Karpas-422 (cell line): ENCODE measurements around the gene RRP7A. TPM values are rescaled to one million over a fixed set of nuclear protein-coding genes. Genes with fewer than 3 reads are reported as not detected.
"Not testable (repeated sequence)": the region's sequence is repeated elsewhere in the genome, so short reads cannot be mapped to it uniquely, and the experiment has no call there.

Experiments used
- DNase-seq: peaks from one replicate; pipeline ENCODE4 v3.0.0-alpha.2; 2015
- H2AFZ ChIP-seq: fragments of 200-600 bp; sonication (generic); 2 replicates; pipeline ENCODE4 v1.6.1; 2014; ENCODE audit warnings: antibody characterized with exemption, low read length, mixed read lengths
- H3K27ac ChIP-seq: fragments of 200-600 bp; sonication (generic); 2 replicates; pipeline ENCODE4 v1.5.1; 2014; ENCODE audit warnings: mild to moderate bottlenecking, low read length, moderate library complexity
- H3K27me3 ChIP-seq: fragments of 200-600 bp; sonication (generic); 2 replicates; pipeline ENCODE4 v1.6.1; 2014; ENCODE audit warnings: low read length, mixed read lengths
- H3K36me3 ChIP-seq: fragments of 200-600 bp; sonication (generic); 2 replicates; pipeline ENCODE4 v1.6.1; 2014; ENCODE audit warnings: low read length, mixed read lengths; ENCODE audit not compliant: insufficient read depth
- H3K4me1 ChIP-seq: fragments of 200-600 bp; sonication (generic); 2 replicates; pipeline ENCODE4 v1.6.1; 2014; ENCODE audit warnings: mild to moderate bottlenecking, low read length, mixed read lengths
- H3K4me2 ChIP-seq: fragments of 200-600 bp; sonication (generic); 2 replicates; pipeline ENCODE4 v1.6.1; 2014; ENCODE audit warnings: low read length, low read depth, mild to moderate bottlenecking; ENCODE audit not compliant: poor library complexity, severe bottlenecking
- H3K4me3 ChIP-seq: fragments of 200-600 bp; sonication (generic); 2 replicates; pipeline ENCODE4 v1.5.1; 2014; ENCODE audit warnings: mild to moderate bottlenecking, antibody characterized with exemption, low read length, mixed read lengths
- H3K79me2 ChIP-seq: fragments of 200-600 bp; sonication (generic); 2 replicates; pipeline ENCODE4 v1.6.1; 2014; ENCODE audit warnings: mild to moderate bottlenecking, low read length, mixed read lengths
- H3K9ac ChIP-seq: fragments of 200-600 bp; sonication (generic); 2 replicates; pipeline ENCODE4 v1.6.0; 2014; ENCODE audit warnings: low read length
- H3K9me2 ChIP-seq: fragments of 200-600 bp; sonication (generic), shearing (Covaris generic); replicated peaks from 2 replicates; pipeline ENCODE4 v1.6.0; 2014; ENCODE audit warnings: mild to moderate bottlenecking, low read length, moderate library complexity; ENCODE audit not compliant: insufficient read depth
- H3K9me3 ChIP-seq: fragments of 300-700, 200-600 bp; sonication (generic); 2 replicates; pipeline ENCODE4 v1.6.1; 2014; ENCODE audit warnings: low read length, mixed read lengths
- H4K20me1 ChIP-seq: fragments of 200-600 bp; sonication (generic); 2 replicates; pipeline ENCODE4 v1.6.1; 2014; ENCODE audit warnings: mild to moderate bottlenecking, antibody characterized with exemption, low read length, low read depth; ENCODE audit not compliant: insufficient read depth
- total RNA-seq: library from RNA; depleted of rRNA; stranded (reverse); fragments of >200 nt; shearing (Covaris generic); gene quantifications from 2 replicates; pipeline ENCODE4 v1.2.3, GENCODE V29; 2014; ENCODE audit warnings: low replicate concordance; rRNA removed

Gene RRP7A, protein sequence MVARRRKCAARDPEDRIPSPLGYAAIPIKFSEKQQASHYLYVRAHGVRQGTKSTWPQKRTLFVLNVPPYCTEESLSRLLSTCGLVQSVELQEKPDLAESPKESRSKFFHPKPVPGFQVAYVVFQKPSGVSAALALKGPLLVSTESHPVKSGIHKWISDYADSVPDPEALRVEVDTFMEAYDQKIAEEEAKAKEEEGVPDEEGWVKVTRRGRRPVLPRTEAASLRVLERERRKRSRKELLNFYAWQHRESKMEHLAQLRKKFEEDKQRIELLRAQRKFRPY
- total RNA-seq = 19.2 and 45.1 TPM in 2 replicates

DNA sequence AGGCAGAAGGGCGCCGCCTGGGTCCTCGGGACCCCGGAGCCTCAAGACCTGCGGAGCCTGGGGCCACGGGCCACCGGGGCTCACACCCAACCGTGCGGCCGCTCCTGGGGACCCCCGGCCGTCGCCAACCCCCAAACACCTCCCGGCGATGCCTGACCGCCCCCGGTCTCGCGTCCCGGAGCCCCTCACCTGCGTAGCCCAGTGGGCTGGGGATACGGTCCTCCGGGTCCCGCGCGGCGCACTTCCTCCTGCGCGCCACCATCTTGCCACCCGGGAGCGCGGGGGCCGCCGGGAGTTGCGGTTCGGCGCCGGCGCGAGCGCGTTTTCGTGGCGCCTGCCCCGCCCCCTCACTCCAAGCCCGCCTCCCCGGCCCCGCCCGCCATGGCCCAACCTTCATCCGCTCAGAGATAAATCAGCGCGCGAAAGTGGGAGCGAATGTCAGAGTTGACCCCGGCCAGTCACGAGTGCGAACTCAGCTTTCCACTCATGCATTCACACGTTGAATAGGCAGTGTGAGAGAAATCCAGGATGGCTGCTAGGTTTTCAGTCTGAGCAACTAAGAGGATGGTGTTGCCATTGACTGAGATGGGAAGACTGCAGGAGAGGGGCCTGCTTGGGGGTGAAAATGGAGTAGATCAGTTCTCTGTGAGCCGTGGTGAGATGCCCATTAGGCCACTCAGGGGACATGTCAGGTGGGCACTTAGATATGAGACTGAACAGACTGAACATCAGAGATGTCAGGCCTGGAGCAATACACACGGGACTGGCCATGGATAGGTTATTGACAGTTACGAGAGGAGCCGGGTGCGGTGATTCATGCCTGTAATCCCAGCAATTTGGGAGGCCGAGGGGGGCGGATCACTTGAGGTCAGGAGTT lies at the start of gene RRP7A:
RRP7A (minus strand) TSS at position 272 of the 877 bp plus-strand sequence; CDS start at position 262, 10 bp downstream.
- peaks cover 13% of the 10 kb centered on the region for H3K36me3 ChIP-seq
- peak within 1 kb of the TSS; percentile 96 for H3K4me2 ChIP-seq
- H3K4me3 ChIP-seq = peak within 1 kb of the TSS; percentile 81
- H3K9me3 ChIP-seq = no peaks in the 10 kb centered on the region
- DNase-seq = peak; percentile 93
- H3K9me2 ChIP-seq = no peaks in the 10 kb centered on the region
- no peaks in the 10 kb centered on the region for H3K27me3 ChIP-seq
- H3K79me2 ChIP-seq = peaks cover 23% of the 10 kb centered on the region
- H3K9ac ChIP-seq = peak within 1 kb of the TSS; percentile 86
- H2AFZ ChIP-seq = peak within 1 kb of the TSS; percentile 98
- H3K27ac ChIP-seq = peak within 1 kb of the TSS; percentile 47; the same call in 1 of the 2 replicates
- peaks cover 9% of the 10 kb centered on the region for H4K20me1 ChIP-seq
- peaks cover 15% of the 10 kb centered on the region for H3K4me1 ChIP-seq

DNA sequence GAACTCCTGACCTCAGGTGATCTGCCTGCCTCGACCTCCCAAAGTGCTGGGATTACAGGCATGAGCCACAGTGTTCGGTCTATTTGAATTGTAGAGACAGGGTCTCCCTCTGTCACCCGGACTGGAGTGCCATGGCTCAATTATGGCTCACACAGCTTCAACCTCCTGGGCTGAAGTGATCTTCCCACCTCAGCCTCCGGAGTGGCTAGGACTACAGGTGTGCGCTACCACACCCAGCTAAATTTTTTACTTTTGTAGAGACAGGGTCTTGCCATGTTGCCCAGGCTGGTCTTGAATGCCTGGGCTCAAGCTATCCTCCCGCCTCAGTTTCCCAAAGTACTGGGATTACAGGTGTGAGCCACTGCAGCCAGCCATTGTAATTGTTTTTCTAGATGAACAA lies 48.4 kb upstream of the RRP7A start:
- H3K79me2 ChIP-seq, H3K27me3 ChIP-seq, H3K4me2 ChIP-seq, H3K27ac ChIP-seq, H3K36me3 ChIP-seq, H3K9ac ChIP-seq, H2AFZ ChIP-seq, H3K4me1 ChIP-seq, H4K20me1 ChIP-seq, H3K9me2 ChIP-seq, H3K9me3 ChIP-seq, H3K4me3 ChIP-seq: not testable (repeated sequence)
- peak; percentile 56 for DNase-seq

- no peak overlapping the region for H2AFZ ChIP-seq
- H3K4me1 ChIP-seq = peaks cover 13% of the 10 kb centered on the region
- H3K9me2 ChIP-seq = no peaks in the 10 kb centered on the region
- H3K9ac ChIP-seq = no peak overlapping the region
- no peak overlapping the region for H3K4me3 ChIP-seq
- no peaks in the 10 kb centered on the region for H3K9me3 ChIP-seq
- no peak overlapping the region for H3K27ac ChIP-seq
- no peak overlapping the region for H3K4me2 ChIP-seq
- no peaks in the 10 kb centered on the region for H3K79me2 ChIP-seq
- no peak for DNase-seq
- H4K20me1 ChIP-seq = no peaks in the 10 kb centered on the region; the same call in 1 of the 2 replicates
- no peaks in the 10 kb centered on the region for H3K36me3 ChIP-seq
- no peaks in the 10 kb centered on the region for H3K27me3 ChIP-seq
Observed at GRCh38 chr22:42565956-42566355, 46.4 kb upstream of the RRP7A start.

DNA sequence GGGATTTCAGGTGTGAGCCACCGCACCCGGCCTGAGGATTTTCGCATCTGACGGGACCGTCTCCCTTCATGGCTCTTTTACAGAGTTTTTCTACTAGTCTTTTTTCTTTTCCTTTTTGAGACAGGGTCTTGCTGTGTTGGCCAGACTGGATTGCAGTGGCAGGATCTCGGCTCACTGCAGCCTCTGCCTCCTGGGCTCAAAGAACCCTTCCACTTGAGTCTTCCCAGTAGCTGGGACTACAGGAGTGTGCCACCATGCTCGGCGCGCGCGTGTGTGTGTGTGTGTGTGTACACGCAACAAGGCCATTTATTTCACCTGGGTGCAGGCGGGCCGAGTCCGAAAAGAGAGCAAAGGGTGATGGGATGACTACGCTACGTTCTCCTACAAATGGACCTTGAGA lies 45.1 kb upstream of the RRP7A start:
- no peaks in the 10 kb centered on the region for H3K27me3 ChIP-seq
- no peaks in the 10 kb centered on the region for H3K9me3 ChIP-seq

DNA sequence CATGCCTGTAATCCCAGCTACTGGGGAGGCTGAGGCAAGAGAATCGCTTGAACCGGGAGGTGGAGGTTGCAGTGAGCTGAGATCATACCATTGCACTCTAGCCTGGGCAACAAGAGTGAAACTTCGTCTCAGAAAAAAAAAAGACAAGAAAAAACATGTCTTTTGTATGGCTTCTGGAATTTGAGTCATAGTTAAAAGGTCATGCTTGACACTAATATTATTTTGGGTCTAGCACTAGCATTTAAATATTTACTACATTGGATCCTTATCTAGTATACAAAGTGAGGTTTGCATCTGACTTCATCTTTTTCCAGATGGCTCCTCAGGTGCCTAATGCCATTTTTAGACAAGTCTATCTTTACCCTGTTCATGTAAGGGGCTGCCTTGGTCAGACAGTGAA lies 44.3 kb upstream of the RRP7A start:
- DNase-seq, H3K27ac ChIP-seq, H4K20me1 ChIP-seq, H3K9me3 ChIP-seq, H3K36me3 ChIP-seq, H3K9ac ChIP-seq, H3K9me2 ChIP-seq, H3K27me3 ChIP-seq, H3K79me2 ChIP-seq, H3K4me2 ChIP-seq, H2AFZ ChIP-seq, H3K4me3 ChIP-seq: not testable (repeated sequence)
- H3K4me1 ChIP-seq = peaks cover 13% of the 10 kb centered on the region

More for the DNA sequence above, 45.1 kb upstream of the RRP7A start:
- H3K4me1 ChIP-seq = peaks cover 13% of the 10 kb centered on the region
- H3K27ac ChIP-seq = no peak overlapping the region
- no peaks in the 10 kb centered on the region for H3K36me3 ChIP-seq
- no peaks in the 10 kb centered on the region for H3K79me2 ChIP-seq
- H3K4me2 ChIP-seq = no peak overlapping the region
- H2AFZ ChIP-seq = no peak overlapping the region
- no peaks in the 10 kb centered on the region for H3K9me2 ChIP-seq
- DNase-seq = no peak
- no peak overlapping the region for H3K9ac ChIP-seq
- H4K20me1 ChIP-seq = no peaks in the 10 kb centered on the region; the same call in 1 of the 2 replicates
- no peak overlapping the region for H3K4me3 ChIP-seq

DNA sequence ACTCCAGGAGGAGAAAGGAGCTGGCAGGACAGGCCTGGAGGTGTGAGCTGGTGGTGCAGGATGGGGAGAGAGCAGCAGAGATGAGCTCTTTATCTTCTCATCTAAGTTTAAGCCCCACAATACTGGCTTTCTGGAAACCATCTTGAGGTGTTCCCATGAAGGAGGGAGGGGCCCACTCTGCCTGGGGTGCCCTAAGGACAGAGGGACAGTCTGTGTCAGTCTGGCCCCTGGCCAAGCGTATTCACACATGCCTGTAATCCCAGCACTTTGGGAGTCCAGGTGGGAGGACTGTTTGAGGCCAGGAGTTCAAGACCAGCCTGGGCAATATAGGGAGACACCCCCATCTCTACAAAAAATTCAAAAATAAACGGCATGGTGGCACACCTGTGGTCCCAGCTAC lies 43.1 kb upstream of the RRP7A start:
- H3K27me3 ChIP-seq = no peaks in the 10 kb centered on the region
- no peak for DNase-seq
- H3K27ac ChIP-seq = no peak overlapping the region
- H3K4me1 ChIP-seq = peaks cover 13% of the 10 kb centered on the region
- 0 out of 2 replicates have a peak overlapping the region, but pooled peaks have one; percentile 50 for H2AFZ ChIP-seq
- peak overlapping the region; percentile 5 for H3K4me2 ChIP-seq
- no peaks in the 10 kb centered on the region for H3K36me3 ChIP-seq
- H3K4me3 ChIP-seq = no peak overlapping the region
- H3K9ac ChIP-seq = peak overlapping the region; percentile 24; the same call in 1 of the 2 replicates
- H4K20me1 ChIP-seq = no peaks in the 10 kb centered on the region; the same call in 1 of the 2 replicates
- H3K9me2 ChIP-seq = no peaks in the 10 kb centered on the region
- H3K9me3 ChIP-seq = no peaks in the 10 kb centered on the region
- no peaks in the 10 kb centered on the region for H3K79me2 ChIP-seq

GRCh38 chr22:42562279-42562678 lies 42.7 kb upstream of the RRP7A start:
- Histone ChIP-seq H3K27me3 (no peaks in the 10 kb centered on the region), H3K79me2 (no peaks in the 10 kb centered on the region), H3K9me2 (no peaks in the 10 kb centered on the region), H3K4me1 (peaks cover 13% of the 10 kb centered on the region), H3K4me2 (peak overlapping the region; percentile 5), H3K9me3 (no peaks in the 10 kb centered on the region), H3K36me3 (no peaks in the 10 kb centered on the region), H2AFZ (0 out of 2 replicates have a peak overlapping the region, but pooled peaks have one; percentile 50), H3K4me3 (no peak overlapping the region), H3K27ac (no peak overlapping the region), H3K9ac (peak overlapping the region; percentile 24; the same call in 1 of the 2 replicates), H4K20me1 (no peaks in the 10 kb centered on the region; the same call in 1 of the 2 replicates)
- peak; percentile 70 for DNase-seq

- H2AFZ ChIP-seq = no peak overlapping the region
- peaks cover 13% of the 10 kb centered on the region for H3K4me1 ChIP-seq
- DNase-seq = no peak
- no peaks in the 10 kb centered on the region for H3K36me3 ChIP-seq
- no peaks in the 10 kb centered on the region for H3K27me3 ChIP-seq
- H3K4me3 ChIP-seq = no peak overlapping the region
- H4K20me1 ChIP-seq = no peaks in the 10 kb centered on the region; the same call in 1 of the 2 replicates
- no peak overlapping the region for H3K4me2 ChIP-seq
- no peaks in the 10 kb centered on the region for H3K79me2 ChIP-seq
- H3K27ac ChIP-seq = no peak overlapping the region
- 0 out of 2 replicates have a peak overlapping the region, but pooled peaks have one; percentile 24 for H3K9ac ChIP-seq
- no peaks in the 10 kb centered on the region for H3K9me2 ChIP-seq
- no peaks in the 10 kb centered on the region for H3K9me3 ChIP-seq
Observed at GRCh38 chr22:42561856-42562255, 42.3 kb upstream of the RRP7A start.
